Measurements from ENCODE around the gene OR8B3. TPM values are rescaled to one million over a fixed set of nuclear protein-coding genes. Genes with fewer than 3 reads are reported as not detected.

Gene OR8B3
- total and polyA plus RNA-seq, 2 donors (not counting 3 experiments of a cell fraction or from before 2014, with no cell fraction given), result not detected

DNA sequence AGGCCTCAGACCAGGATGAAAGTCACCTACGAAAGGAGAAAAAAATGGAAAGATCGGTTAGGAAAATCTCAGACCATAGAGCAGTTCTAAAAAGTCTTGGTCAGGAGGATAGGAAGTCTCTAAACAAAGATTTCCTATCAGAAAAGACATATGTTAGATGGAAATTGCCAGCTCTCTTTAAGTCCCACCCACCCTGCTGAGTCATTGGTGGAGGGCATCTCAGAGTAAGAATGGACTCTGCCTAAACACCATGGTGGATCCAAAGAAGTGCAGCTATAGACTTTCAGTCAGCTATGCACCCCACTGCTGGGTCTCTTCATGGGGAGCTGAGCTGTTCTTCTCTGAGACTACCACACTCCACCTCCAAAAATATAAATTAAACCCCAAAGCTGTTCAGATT, 18.2 kb downstream of the OR8B3 start:
- FAIRE-seq, result no peak
- Histone ChIP-seq H3K9ac (replicated peaks; ENCODE audit: extremely low read depth, insufficient read depth, low read length) (no peak overlapping the region), H3K9me3 (replicated peaks; ENCODE audit: control insufficient read depth, insufficient read depth, low read length) (no peaks in the 10 kb centered on the region), H3K79me2 (ENCODE audit: control insufficient read depth, insufficient read depth, low read length) (no peaks in the 10 kb centered on the region), H4K20me1 (replicated peaks; ENCODE audit: control insufficient read depth, extremely low read depth, insufficient read depth, low read length) (no peaks in the 10 kb centered on the region), H3K36me3 (ENCODE audit: control insufficient read depth in 2 of 2, extremely low read depth in 1 of 2, insufficient read depth in 2 of 2, low read length in 2 of 2) (no peaks in the 10 kb centered on the region), H3K4me3 (replicated peaks in 1 of 3; ENCODE audit: insufficient read depth in 1 of 3, low read depth in 1 of 3, low read length in 3 of 3) (no peak overlapping the region), H2AFZ (ENCODE audit: low read depth, low read length) (no peak overlapping the region), H3K9me1 (replicated peaks; ENCODE audit: control insufficient read depth, extremely low read depth, insufficient read depth, low read length) (no peaks in the 10 kb centered on the region), H3K4me2 (ENCODE audit: insufficient read depth, low read length) (no peak overlapping the region), H3K4me1 (ENCODE audit: control insufficient read depth, extremely low read depth, insufficient read depth, low read length) (no peaks in the 10 kb centered on the region), H3K27me3 (ENCODE audit: control insufficient read depth in 2 of 2, insufficient read depth in 2 of 2, low read length in 2 of 2) (no peaks in the 10 kb centered on the region), H3K27ac (ENCODE audit: insufficient read depth, low read depth, low read length) (no peak overlapping the region)
- dilution Hi-C loops (cut with MboI; ENCODE audit: extremely low pct_ligation_motif_present, low sequenced_read_pairs), result no loop called here
- POLR2A ChIA-PET, result no interaction called here
- CTCF ChIA-PET, result no interaction called here
- no peak for DNase-seq (ENCODE audit: low read depth, low spot score)
- BruUV-seq (replicated peaks), result no TSS peak
- no peak for TF ChIP-seq GATA2 (IDR thresholded peaks at IDR 0.05; ENCODE audit: insufficient read depth, insufficient read length, low read depth, low read length)
- no peak for TF ChIP-seq FOS (IDR thresholded peaks at IDR 0.05; ENCODE audit: borderline replicate concordance, insufficient read depth, low read length)
- TF ChIP-seq, protein P1, sequence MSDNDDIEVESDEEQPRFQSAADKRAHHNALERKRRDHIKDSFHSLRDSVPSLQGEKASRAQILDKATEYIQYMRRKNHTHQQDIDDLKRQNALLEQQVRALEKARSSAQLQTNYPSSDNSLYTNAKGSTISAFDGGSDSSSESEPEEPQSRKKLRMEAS (IDR thresholded peaks at IDR 0.05; ENCODE audit: insufficient read depth, insufficient read length), result no peak
- no peak for TF ChIP-seq EZH2 (IDR thresholded peaks at IDR 0.05; ENCODE audit: borderline replicate concordance, low read depth, low read length, severe bottlenecking)
- TF ChIP-seq JUN (IDR thresholded peaks at IDR 0.05; ENCODE audit: borderline replicate concordance, insufficient read depth, insufficient read length, low read depth), result no peak
- TF ChIP-seq MYC (IDR thresholded peaks at IDR 0.05; ENCODE audit: low read depth, low read length), result no peak
- no peak for TF ChIP-seq POLR2A (IDR thresholded peaks at IDR 0.05; ENCODE audit: low read depth, low read length)
- TF ChIP-seq, protein P2, sequence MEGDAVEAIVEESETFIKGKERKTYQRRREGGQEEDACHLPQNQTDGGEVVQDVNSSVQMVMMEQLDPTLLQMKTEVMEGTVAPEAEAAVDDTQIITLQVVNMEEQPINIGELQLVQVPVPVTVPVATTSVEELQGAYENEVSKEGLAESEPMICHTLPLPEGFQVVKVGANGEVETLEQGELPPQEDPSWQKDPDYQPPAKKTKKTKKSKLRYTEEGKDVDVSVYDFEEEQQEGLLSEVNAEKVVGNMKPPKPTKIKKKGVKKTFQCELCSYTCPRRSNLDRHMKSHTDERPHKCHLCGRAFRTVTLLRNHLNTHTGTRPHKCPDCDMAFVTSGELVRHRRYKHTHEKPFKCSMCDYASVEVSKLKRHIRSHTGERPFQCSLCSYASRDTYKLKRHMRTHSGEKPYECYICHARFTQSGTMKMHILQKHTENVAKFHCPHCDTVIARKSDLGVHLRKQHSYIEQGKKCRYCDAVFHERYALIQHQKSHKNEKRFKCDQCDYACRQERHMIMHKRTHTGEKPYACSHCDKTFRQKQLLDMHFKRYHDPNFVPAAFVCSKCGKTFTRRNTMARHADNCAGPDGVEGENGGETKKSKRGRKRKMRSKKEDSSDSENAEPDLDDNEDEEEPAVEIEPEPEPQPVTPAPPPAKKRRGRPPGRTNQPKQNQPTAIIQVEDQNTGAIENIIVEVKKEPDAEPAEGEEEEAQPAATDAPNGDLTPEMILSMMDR (IDR thresholded peaks at IDR 0.05; ENCODE audit: extremely low read depth in 1 of 2, insufficient read depth in 1 of 2, low read depth in 1 of 2, low read length in 2 of 2), result no peak
- TF ChIP-seq POLR2AphosphoS5 (IDR thresholded peaks at IDR 0.05; ENCODE audit: insufficient read depth, low read depth, low read length), result no peak
- intact Hi-C loops (cut with micrococcal nuclease), result no loop called here

All from endothelial cell of umbilical vein (primary cell).